Measurements from ENCODE around the gene ATP2C2.
"Not testable (repeated sequence)": the region's sequence is repeated elsewhere in the genome, so short reads cannot be mapped to it uniquely, and the experiment has no call there.

Gene ATP2C2

GRCh38 chr16:84419730-84420129 lies 51.4 kb downstream of the ATP2C2 start:
- no peak for DNase-seq (ENCODE audit: low spot score)

DNA sequence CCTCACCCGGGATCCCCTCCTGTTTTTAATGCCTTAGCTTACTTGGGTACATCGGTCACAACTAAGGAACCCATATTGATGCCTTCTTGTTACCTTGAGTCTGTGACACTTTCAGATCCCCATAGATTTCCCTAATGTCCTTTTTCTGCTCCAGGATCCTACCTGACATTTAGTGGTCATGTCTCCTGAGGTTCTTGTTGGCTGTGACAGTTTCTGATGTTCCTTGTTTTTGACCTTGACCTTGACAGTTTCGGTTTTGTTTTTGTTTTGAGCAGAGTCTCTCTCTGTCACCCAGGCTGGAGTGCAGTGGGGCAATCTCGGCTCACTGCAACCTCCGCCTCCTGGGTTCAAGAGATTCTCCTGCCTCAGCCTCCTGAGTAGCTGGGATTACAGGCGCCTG lies 52.2 kb downstream of the ATP2C2 start:
- DNase-seq (ENCODE audit: low spot score) = not testable (repeated sequence)

DNA sequence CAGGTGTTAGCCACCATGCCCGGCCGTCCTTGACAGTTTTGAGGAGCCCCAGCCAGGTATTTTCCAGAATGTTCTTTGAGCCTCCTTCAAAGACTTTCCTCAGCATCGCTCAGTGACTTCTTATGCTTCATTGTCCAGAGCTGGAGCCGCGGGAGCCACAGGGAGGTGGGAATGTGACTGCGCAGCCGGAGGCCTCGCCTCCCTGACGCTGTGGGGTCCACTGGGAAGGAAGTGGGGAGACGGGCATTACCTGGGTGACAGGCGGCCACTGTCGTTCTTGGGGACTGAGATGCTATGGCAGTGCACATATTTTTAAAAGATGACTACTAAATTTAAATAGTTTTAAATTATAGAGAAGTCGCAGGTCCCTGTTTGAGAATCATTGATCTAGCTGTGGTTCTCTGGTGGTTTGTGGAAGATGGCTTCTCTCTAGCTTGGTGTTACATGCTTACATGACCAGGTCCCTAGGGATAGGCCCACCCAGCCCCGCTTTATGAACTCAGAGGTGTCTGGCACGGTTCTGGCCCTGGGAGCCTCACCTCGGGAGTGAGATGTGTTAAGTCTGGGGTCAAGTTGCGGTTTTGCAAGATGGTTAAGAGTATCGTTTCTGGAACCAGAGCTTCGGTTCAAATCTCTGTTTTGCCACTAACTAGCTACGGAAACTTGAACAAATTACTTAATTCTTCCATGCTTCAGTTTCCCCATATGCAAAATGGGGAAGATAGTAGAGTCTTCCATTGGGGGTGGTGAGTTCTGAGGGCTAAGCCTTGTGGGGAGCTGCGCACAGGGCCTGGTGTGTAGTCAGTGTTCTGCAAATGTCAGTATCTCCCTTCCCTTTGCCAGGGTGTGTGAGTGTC lies 53.0 kb downstream of the ATP2C2 start:
- DNase-seq (ENCODE audit: low spot score) = no peak

- DNase-seq (ENCODE audit: low spot score) = no peak
Measured at GRCh38 chr16:84421938-84422220, 53.5 kb downstream of the ATP2C2 start.

DNA sequence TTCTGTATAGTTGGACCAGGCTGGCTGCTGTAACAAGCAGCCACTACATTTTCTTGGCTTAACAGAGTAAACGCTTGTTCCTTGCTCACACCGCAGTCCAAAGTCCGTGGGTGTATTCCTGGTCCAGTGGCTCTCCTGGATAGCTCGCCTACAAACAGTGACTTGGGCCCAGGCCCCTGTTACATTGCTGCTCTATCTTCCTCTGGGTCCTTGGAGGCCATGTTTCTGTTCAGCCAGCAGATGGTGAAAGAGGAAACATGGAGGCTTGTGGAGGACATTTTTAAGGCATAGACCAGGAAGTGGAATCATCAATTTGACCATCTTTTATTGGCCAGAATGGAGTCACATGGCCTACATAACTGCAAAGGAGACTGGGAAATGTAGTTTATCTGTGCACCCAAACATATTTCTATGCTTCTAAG lies 55.1 kb downstream of the ATP2C2 start:
- DNase-seq (ENCODE audit: low spot score) = peak; percentile 54

DNA sequence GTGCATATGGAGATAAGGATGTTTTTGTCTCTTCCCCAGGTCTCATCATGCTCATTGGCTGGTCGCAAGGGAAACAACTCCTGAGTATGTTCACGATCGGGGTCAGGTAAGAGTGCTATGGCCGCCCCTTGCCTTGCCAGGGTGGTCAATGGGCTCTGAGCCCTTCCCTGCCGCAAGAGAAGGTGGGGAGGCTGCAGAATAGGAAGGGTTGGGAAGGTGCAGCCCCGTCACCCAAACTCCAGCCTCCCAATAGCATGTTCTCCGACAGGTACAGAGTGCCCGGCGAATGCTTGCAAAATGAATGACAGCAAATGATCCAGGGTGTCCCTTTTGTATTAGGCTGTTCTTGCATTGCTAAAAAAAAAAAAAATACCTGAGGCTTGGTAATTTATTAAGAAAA lies 57.4 kb downstream of the ATP2C2 start:
- no peak for DNase-seq (ENCODE audit: low spot score)

DNA sequence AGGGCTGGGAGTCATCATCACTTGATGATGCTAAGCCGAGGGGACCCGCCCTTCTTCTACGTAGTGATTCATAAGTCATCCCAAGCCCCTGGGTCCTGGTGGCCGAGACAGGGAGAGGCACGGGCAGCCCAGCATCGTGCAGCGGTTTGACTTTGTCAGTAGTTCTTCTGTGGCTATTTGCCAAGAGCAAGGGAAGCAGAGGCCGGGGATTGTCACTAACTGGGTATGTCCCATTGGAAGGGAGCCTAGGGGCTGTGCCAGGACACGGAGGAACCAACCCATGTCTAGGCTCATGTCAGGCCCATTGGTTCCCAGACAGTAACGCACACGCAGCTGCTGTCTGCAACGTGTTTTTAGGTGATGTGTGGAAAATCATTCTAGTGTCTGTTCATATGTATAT lies 58.5 kb downstream of the ATP2C2 start:
- no peak for DNase-seq (ENCODE audit: low spot score)

DNA sequence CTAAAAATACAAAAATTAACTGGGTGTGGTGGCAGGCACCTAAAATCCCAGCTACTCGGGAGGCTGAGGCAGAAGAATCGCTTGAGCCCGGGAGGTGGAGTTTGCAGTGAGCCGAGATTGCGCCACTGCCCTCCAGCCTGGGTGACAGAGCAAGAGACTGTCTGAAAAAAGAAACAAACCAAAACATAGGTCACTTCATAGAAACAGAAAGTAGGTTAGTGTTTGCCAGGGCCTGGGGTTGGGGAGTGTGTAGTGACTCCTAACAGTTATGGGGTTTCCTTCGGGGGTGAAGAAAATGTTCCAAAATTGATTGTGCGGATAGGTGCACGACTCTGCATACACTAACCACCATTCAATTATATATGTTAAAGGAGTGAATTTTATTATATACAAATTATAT lies 59.2 kb downstream of the ATP2C2 start:
- no peak for DNase-seq (ENCODE audit: low spot score)

DNA sequence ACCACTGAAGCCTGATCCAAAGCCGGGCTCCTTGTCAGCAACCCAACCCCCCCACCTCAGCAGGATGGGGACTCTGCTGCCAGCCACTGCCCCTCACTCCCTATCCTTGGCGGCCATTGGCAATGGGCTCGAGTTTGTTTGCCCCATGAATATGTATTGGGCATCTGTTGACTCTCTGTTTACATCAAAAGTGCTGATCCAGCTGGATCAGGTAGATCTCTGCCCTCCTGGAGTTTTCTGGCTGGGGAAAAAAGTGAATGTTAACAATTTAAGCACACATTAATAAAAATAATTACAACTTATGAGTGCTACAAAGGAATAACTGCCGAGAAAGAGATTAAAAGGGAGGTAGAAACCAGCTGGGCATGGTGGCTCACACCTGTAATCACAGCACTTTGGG lies 62.5 kb downstream of the ATP2C2 start:
- DNase-seq (ENCODE audit: low spot score) = no peak

DNA sequence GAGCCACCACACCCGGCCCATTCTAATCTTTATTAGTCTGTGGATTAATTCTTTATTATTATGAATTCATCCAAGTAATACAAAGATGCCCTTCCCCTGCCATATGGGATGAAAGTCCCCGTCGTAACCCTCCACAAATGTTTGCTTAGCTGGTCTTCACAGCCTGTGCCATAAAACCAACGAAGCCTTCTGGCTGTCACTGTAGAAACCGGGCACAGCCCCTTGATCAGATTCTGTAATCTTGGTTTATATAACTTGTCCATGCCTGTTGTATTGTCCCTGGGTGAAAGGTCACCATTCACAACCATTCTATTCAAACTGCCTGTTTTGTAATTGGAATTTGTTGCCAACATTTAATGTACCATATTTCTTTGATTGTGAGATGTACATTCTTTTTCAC lies 66.5 kb downstream of the ATP2C2 start:
- no peak for DNase-seq (ENCODE audit: low spot score)

DNA sequence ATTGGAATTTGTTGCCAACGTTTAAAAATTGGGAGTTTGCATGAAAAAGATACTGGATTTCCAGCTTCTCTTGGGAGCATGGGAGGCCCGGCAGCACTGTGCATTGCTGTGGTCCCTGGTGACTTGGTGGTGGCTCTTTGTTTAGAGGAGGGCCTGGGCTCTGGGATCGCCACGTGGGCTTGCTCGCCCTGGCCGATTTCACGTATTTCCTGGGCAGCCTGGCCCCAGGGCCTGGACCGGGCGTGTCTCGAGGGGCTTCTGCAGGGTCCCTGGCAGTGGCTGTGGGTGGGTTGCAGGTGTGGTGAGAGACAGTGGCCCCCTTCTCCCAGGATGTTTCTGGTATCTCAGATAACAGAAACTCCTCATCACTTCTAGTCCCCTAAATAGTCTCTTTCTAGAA lies 67.9 kb downstream of the ATP2C2 start:
- DNase-seq (ENCODE audit: low spot score) = no peak

GRCh38 chr16:84438971-84439696 lies 70.8 kb downstream of the ATP2C2 start:
- no peak for DNase-seq (ENCODE audit: low spot score)

GRCh38 chr16:84442416-84443145 lies 74.2 kb downstream of the ATP2C2 start:
- no peak for DNase-seq (ENCODE audit: low spot score)

GRCh38 chr16:84443166-84443802 lies 74.9 kb downstream of the ATP2C2 start:
- DNase-seq (ENCODE audit: low spot score) = no peak

DNA sequence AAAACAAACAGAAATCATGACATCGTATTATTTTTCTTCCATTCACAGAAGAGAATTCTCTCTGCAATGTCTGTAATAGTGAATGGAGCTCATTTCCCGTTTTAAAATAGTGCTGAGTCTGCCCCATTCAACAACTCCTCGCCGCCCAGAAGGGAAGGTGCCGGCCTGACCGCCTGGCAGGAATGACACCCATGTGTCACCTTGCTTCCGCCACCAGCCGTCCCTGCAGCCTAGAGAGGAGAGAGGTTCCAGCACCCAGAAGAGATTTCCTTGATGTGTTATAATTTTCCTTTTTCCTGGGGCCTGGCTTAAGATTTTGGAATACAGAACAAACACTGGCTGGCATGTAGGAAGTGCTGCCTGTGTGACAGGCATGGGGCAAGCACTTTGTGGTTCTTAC lies 76.1 kb downstream of the ATP2C2 start:
- DNase-seq (ENCODE audit: low spot score) = no peak

- DNase-seq (ENCODE audit: low spot score) = no peak
Measured at GRCh38 chr16:84446084-84446483, 77.7 kb downstream of the ATP2C2 start.

DNA sequence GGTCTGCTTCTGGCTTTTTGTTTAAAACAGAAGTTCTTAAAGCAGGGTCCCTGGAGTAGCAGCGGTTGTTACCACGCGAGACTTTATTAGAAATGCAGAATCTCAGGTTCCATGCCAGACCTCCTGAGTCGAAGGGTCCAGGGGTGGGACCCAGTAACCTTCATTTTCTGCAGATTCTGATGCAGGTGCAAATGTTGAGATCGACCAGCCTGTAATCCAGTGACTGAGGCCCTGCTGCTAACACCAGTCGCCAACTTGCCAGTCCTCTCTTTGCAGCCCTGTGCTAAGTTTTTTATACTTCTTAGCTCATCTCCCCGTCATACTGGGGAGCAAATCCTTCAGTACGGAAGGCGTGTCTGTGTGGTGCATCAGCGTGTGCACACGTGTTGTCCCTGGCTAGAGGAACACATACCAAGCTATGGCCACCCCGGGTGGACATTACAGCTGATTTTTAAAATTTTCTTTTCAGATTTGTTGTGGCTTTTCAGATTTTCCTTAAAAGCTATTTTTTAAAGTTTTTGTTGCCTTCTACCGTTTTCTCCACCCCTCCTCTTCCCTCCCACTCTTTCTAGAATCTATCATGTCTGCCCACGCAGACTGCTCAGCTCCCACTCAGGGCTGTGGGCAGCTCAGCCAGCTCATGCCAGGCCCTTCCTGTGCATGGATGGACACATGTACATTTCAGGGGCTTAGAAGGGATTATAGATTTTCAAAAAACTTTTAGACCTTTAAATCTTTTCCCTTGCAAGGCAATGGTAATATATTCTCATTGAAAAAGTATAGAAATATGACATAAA lies 78.5 kb downstream of the ATP2C2 start:
- DNase-seq (ENCODE audit: low spot score) = no peak

- DNase-seq (ENCODE audit: low spot score) = no peak
Measured at GRCh38 chr16:84448444-84448843, 80.1 kb downstream of the ATP2C2 start.

DNA sequence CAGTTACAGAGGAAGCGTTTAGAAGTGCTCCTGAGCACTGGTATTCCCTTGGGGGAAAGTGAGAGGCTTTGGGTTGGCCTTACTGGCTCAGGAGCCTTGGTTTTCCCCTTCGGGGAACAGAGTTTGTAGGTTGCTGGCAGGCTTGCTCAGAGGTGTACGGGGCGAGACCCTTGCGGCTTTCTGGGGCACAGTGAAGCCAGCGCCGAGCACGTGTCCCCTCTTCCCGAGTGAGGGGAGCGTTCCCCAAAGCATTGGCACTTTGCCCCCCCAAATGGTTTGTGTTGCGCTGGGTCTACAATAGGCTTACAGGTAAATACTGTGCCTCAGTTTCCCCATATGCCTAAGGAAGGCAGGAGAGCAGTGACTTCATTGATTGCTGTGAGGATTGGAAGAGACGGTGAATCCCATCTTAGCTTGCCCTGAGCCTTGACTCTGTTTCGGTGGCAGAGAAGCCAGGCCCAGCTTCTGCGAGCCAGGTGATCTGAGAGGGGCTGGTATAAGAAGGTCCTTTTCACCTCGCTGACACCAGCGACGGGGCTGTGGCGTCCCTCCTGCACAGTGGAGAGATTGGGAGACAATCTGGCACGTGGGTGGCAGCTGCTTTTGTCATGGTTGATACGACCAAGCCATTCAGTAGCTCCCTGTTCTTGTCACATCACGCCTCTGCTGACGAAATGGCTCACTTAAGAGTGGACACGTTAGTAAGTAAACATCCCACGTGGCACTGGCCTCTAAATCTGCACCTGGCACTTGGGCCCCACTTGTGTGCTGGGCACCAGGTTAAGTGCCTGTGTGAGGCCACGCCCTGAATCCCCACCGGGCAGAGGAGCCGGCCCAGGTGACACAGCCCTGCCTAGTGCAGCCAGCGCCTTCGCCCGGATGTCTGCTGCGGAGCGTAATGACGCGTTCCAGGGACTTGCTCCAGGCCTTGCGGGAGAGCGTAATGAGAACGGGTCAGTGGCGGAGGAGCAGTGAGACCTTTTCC lies 81.1 kb downstream of the ATP2C2 start:
- no peak for DNase-seq (ENCODE audit: low spot score)

- no peak for DNase-seq (ENCODE audit: low spot score)
Measured at GRCh38 chr16:84450176-84450865, 82.0 kb downstream of the ATP2C2 start.

All from kidney tubule cell (primary cell).